A549 (cell line): ENCODE results near the gene RPL37A. TPM values are rescaled to one million over a fixed set of nuclear protein-coding genes. Genes with fewer than 3 reads are reported as not detected.

ENCODE experiments used
- ATAC-seq, 2 experiments: fragments of 200-7000 bp in 1 of 2; fragments of >200 bp in 1 of 2; cut with Nextera tagmentation in 1 of 2; cut with Tn5 transposase in 1 of 2; 3 replicates each; pipeline versions ENCODE4 v1.8.0 to v1.9.1; 2018 to 2020; ENCODE audit warnings: mild to moderate bottlenecking in 1 of 2, moderate library complexity in 1 of 2
- CTCF ChIA-PET: fragments of 300-600 bp; sonication (Branson Sonifier 250); formaldehyde crosslinking; extraction: SDS; loops from one replicate; lab custom pipeline; 2021; ENCODE audit warnings: antibody characterized with exemption, inconsistent platforms; lab: Yijun Ruan, JAX
- POLR2A ChIA-PET: fragments of 350-600 bp; formaldehyde crosslinking; extraction: SDS; loops from one replicate; lab custom pipeline; 2021; ENCODE audit warnings: antibody characterized with exemption, inconsistent platforms; lab: Yijun Ruan, JAX
- DNase-seq, 2 experiments: peaks; one replicate each; pipeline versions ENCODE4 v3.0.0 to v3.0.0-alpha.2; 2011 to 2016; ENCODE audit warnings: low read depth in 1 of 2, low spot score in 1 of 2
- FAIRE-seq: peaks from 2 replicates; lab custom pipeline; 2011; peaks lifted over from hg19 to GRCh38; lab: Jason Lieb, UNC
- H3K27ac ChIP-seq, 2 experiments: fragments of >200 bp; sonication (Bioruptor Twin); formaldehyde crosslinking; 3 replicates each; pipeline ENCODE4 v1.5.1; 2016 to 2017
- H3K4me1 ChIP-seq: fragments of >200 bp; sonication (Bioruptor Twin); formaldehyde crosslinking; 3 replicates; pipeline ENCODE4 v1.6.1; 2016
- H3K4me2 ChIP-seq: fragments of >200 bp; sonication (Bioruptor Twin); formaldehyde crosslinking; 3 replicates; pipeline ENCODE4 v1.6.1; 2016
- H3K4me3 ChIP-seq: fragments of >200 bp; sonication (Bioruptor Twin); formaldehyde crosslinking; 3 replicates; pipeline ENCODE4 v1.5.1; 2016
- H3K9me3 ChIP-seq: fragments of >200 bp; sonication (Bioruptor Twin); formaldehyde crosslinking; 3 replicates; pipeline ENCODE4 v1.6.1; 2016
- BCL3 ChIP-seq: fragments of >200 bp; sonication (Bioruptor Twin); formaldehyde crosslinking; IDR thresholded peaks from 3 replicates; pipeline ENCODE4 v1.6.1; 2016
- BHLHE40 ChIP-seq: IDR thresholded peaks from 2 replicates; pipeline ENCODE4 v1.6.1; 2012; ENCODE audit warnings: low read depth, low read length, inconsistent platforms
- CBX2 ChIP-seq: fragments of 200-600 bp; sonication (generic); IDR thresholded peaks from 2 replicates; pipeline ENCODE4 v1.6.1; 2016; ENCODE audit warnings: low read depth, mild to moderate bottlenecking, borderline replicate concordance
- CBX8 ChIP-seq: fragments of 200-600 bp; sonication (generic); IDR thresholded peaks from 2 replicates; pipeline ENCODE4 v1.6.1; 2016
- CEBPB ChIP-seq, 2 experiments: fragments of >200 bp in 1 of 2; sonication (Bioruptor Twin) in 1 of 2; formaldehyde crosslinking in 1 of 2; IDR thresholded peaks; 2 replicates each; pipeline ENCODE4 v1.6.1; 2012 to 2016
- CHD2 ChIP-seq: fragments of 150-350 bp; IDR thresholded peaks from 2 replicates; pipeline ENCODE4 v1.6.1; 2014; ENCODE audit warnings: low read length; ENCODE audit not compliant: partially characterized antibody
- CHD4 ChIP-seq: fragments of 200-600 bp; sonication (generic); IDR thresholded peaks from 2 replicates; pipeline ENCODE4 v1.6.1; 2016; ENCODE audit warnings: antibody characterized with exemption, mild to moderate bottlenecking, borderline replicate concordance
- CTCF ChIP-seq: fragments of >200 bp; sonication (Bioruptor Twin); formaldehyde crosslinking; IDR thresholded peaks from 3 replicates; pipeline ENCODE4 v1.5.1; 2016
- E2F6 ChIP-seq: IDR thresholded peaks from 2 replicates; pipeline ENCODE4 v1.6.1; 2012; ENCODE audit warnings: low read depth, borderline replicate concordance
- ELK1 ChIP-seq: fragments of 150-350 bp; IDR thresholded peaks from 2 replicates; pipeline ENCODE4 v1.6.1; 2014; ENCODE audit warnings: low read depth, mild to moderate bottlenecking, low read length
- EP300 ChIP-seq, 2 experiments: fragments of >200 bp; sonication (Bioruptor Twin); formaldehyde crosslinking; IDR thresholded peaks; 2 replicates in 1 of 2; 3 replicates in 1 of 2; pipeline ENCODE4 v1.6.1; 2016 to 2017
- FOSB ChIP-seq: fragments of 250-450 bp; sonication (Bioruptor Pico); IDR thresholded peaks from 2 replicates; pipeline ENCODE4 v1.5.0; 2020; ENCODE audit warnings: mild to moderate bottlenecking, moderate library complexity
- HEYL ChIP-seq: fragments of 250-450 bp; sonication (Bioruptor Pico); IDR thresholded peaks from 2 replicates; pipeline ENCODE4 v1.8.0; 2021; ENCODE audit warnings: mild to moderate bottlenecking, moderate library complexity
- HOXB5 ChIP-seq: fragments of 250-450 bp; sonication (Bioruptor Pico); IDR thresholded peaks from 2 replicates; pipeline ENCODE4 v1.5.0; 2020; ENCODE audit warnings: mild to moderate bottlenecking, moderate library complexity
- JUN ChIP-seq, 2 experiments: fragments of >200 bp; sonication (Bioruptor Twin); formaldehyde crosslinking; IDR thresholded peaks; 2 replicates in 1 of 2; 3 replicates in 1 of 2; pipeline ENCODE4 v1.6.1; 2016 to 2017
- KDM1A ChIP-seq: fragments of 200-600 bp; sonication (generic); IDR thresholded peaks from 2 replicates; pipeline ENCODE4 v1.6.1; 2016; ENCODE audit warnings: low read depth, mild to moderate bottlenecking
- MAFK ChIP-seq: fragments of 450-650 bp; IDR thresholded peaks from 2 replicates; pipeline ENCODE4 v1.6.1; 2014; ENCODE audit not compliant: partially characterized antibody
- NPAS2 ChIP-seq: fragments of 250-450 bp; sonication (Bioruptor Pico); IDR thresholded peaks from 2 replicates; pipeline ENCODE4 v1.8.0; 2022; ENCODE audit warnings: mild to moderate bottlenecking, moderate library complexity, borderline replicate concordance
- PBX3 ChIP-seq: IDR thresholded peaks from 2 replicates; pipeline ENCODE4 v1.6.1; 2012
- PHF8 ChIP-seq: fragments of 200-600 bp; sonication (generic); IDR thresholded peaks from 2 replicates; pipeline ENCODE4 v1.6.1; 2016; ENCODE audit warnings: low read depth, mild to moderate bottlenecking, antibody characterized with exemption, moderate library complexity, borderline replicate concordance
- POLR2A ChIP-seq: IDR thresholded peaks from 2 replicates; pipeline ENCODE4 v1.6.1; 2012; ENCODE audit warnings: mild to moderate bottlenecking, low read length
- POLR2AphosphoS2 ChIP-seq: conservative IDR thresholded peaks from 2 replicates; pipeline ENCODE4 v1.6.1; 2012; ENCODE audit warnings: low read length, improper control_type of control experiment, inconsistent platforms
- RAD21 ChIP-seq, 2 experiments: fragments of >200 bp in 1 of 2; sonication (Bioruptor Twin) in 1 of 2; formaldehyde crosslinking in 1 of 2; IDR thresholded peaks in 1 of 2; conservative IDR thresholded peaks in 1 of 2; 2 replicates in 1 of 2; 3 replicates in 1 of 2; pipeline ENCODE4 v1.6.1; 2012 to 2018; ENCODE audit warnings: inconsistent platforms in 1 of 2
- RARB ChIP-seq: fragments of 250-450 bp; sonication (Bioruptor Pico); IDR thresholded peaks from 2 replicates; pipeline ENCODE4 v1.8.0; 2021; ENCODE audit warnings: mild to moderate bottlenecking, moderate library complexity
- RFX5 ChIP-seq: fragments of 450-650 bp; IDR thresholded peaks from 2 replicates; pipeline ENCODE4 v1.7.1; 2014; ENCODE audit warnings: antibody characterized with exemption, mild to moderate bottlenecking, moderate library complexity
- TP53 ChIP-seq: fragments of 250-450 bp; sonication (Bioruptor Pico); IDR thresholded peaks from 2 replicates; pipeline ENCODE4 v1.5.0; 2021; ENCODE audit warnings: mild to moderate bottlenecking, moderate library complexity
- USF2 ChIP-seq: fragments of 450-650 bp; IDR thresholded peaks from 2 replicates; pipeline ENCODE4 v1.6.1; 2014; ENCODE audit warnings: antibody characterized with exemption
- ZC3H11A ChIP-seq: fragments of 450-650 bp; IDR thresholded peaks from 2 replicates; pipeline ENCODE4 v1.6.1; 2014; ENCODE audit warnings: antibody characterized with exemption, mild to moderate bottlenecking
- WGBS: methylation state at CpG from one replicate; pipeline ENCODE4 v1.1.6; 2017; ENCODE audit errors: missing lambda C conversion rate; 5-methylcytosine and 5-hydroxymethylcytosine counted together
- polyA plus RNA-seq, 4 experiments: library from polyadenylated mRNA; depleted of rRNA in 3 of 4; stranded (reverse); fragments of >200 nt; fragmentation: RNase III in 1 of 4; extraction: RNeasy Plus Mini Kit Qiagen cat#74134 plus additional on column Dnase treatment in 1 of 4; gene quantifications; 2 replicates in 3 of 4; 3 replicates in 1 of 4; pipeline ENCODE4 v1.2.3, GENCODE V29; 2011 to 2017

Gene RPL37A
- polyA plus RNA-seq, 2 of the 4 experiments (the other 2 are of a cell fraction): 4,046 to 4,381 TPM

GRCh38 chr2:216491793-216492596 lies 6.6 kb upstream of the RPL37A start:
- no peak overlapping the region for H3K4me3 ChIP-seq
- no peak overlapping the region for H3K27ac ChIP-seq
- TF ChIP-seq RFX5 (no peak), JUN (IDR thresholded peaks at IDR 0.05) (no peak), ZC3H11A (no peak), KDM1A (no peak), POLR2AphosphoS2 (no peak), TP53 (no peak), CHD4 (no peak), HOXB5 (CRISPR knock-in tag) (no peak), RAD21 (conservative IDR thresholded peaks at IDR 0.05 in 1 of 2, IDR thresholded peaks at IDR 0.05 in 1 of 2) (no peak), HEYL (no peak), EP300 (IDR thresholded peaks at IDR 0.05) (no peak), BCL3 (no peak), POLR2A (no peak), CHD2 (no peak), CBX8 (no peak), ELK1 (no peak), BHLHE40 (no peak), RARB (CRISPR knock-in tag) (no peak), PHF8 (no peak), MAFK (no peak)
- no peaks in the 10 kb centered on the region for H3K9me3 ChIP-seq
- no peak overlapping the region for H3K4me2 ChIP-seq
- H3K4me1 ChIP-seq: peaks cover 12% of the 10 kb centered on the region; the same call in 1 of the 3 replicates
- ChIA-PET CTCF (interaction anchor here (1.1 kb wide), 1 partner anchor 175 kb away, joined by 3 read pairs; no protein-coding TSS in a partner anchor), POLR2A (no interaction called here)
- WGBS: 89% methylated on average over 9 of the region's 9 CpGs
- ATAC-seq (peak in 1 of 2 experiments; percentile 24; a peak in 1 of 6 replicates), FAIRE-seq (no peak), DNase-seq (no peak)

GRCh38 chr2:216492597-216493333 lies 5.9 kb upstream of the RPL37A start:
- FAIRE-seq: no peak
- DNase-seq: no peak
- ChIA-PET POLR2A (interaction anchor here (0.6 kb wide), 1 partner anchor 12 kb away, joined by 3 read pairs; no protein-coding TSS in a partner anchor), CTCF (interaction anchor here (1.1 kb wide), 1 partner anchor 174 kb away, joined by 3 read pairs; no protein-coding TSS in a partner anchor)
- 86% methylated on average over 6 of the region's 6 CpGs for WGBS
- Histone ChIP-seq H3K4me1 (peaks cover 17% of the 10 kb centered on the region; the same call in 1 of the 3 replicates), H3K4me3 (no peak overlapping the region), H3K4me2 (no peak overlapping the region), H3K27ac (peak overlapping the region in 1 of 2 experiments; percentile 48; a peak in 1 of 6 replicates), H3K9me3 (no peaks in the 10 kb centered on the region)
- peak; percentile 58 to 66; a peak in 3 of 6 replicates for ATAC-seq
- no peak for TF ChIP-seq PHF8
- TF ChIP-seq ELK1: no peak
- TF ChIP-seq CBX2: no peak
- no peak for TF ChIP-seq USF2
- TF ChIP-seq CEBPB (IDR thresholded peaks at IDR 0.05): no peak
- no peak for TF ChIP-seq E2F6
- no peak for TF ChIP-seq FOSB (CRISPR knock-in tag)
- TF ChIP-seq CTCF: no peak
- TF ChIP-seq NPAS2: no peak
- no peak for TF ChIP-seq PBX3
